Endothelial cell of umbilical vein (primary cell): ENCODE results near the gene MTX1.

ENCODE experiments used
- CTCF ChIP-seq, 2 donors: IDR thresholded peaks; 1 replicate in 1 of 2; 2 replicates in 1 of 2; pipeline ENCODE4 v1.5.1; 2011; ENCODE audit warnings: low read length in 2 of 2, mild to moderate bottlenecking in 2 of 2, moderate library complexity in 2 of 2, control low read depth in 1 of 2, inconsistent platforms in 1 of 2, low read depth in 1 of 2; ENCODE audit not compliant: insufficient read depth in 1 of 2; ENCODE audit errors: extremely low read depth in 1 of 2
- EZH2 ChIP-seq: IDR thresholded peaks from 2 replicates; pipeline ENCODE4 v1.6.1; 2012; ENCODE audit warnings: borderline replicate concordance, low read depth, mild to moderate bottlenecking, moderate library complexity, low read length, inconsistent platforms; ENCODE audit not compliant: severe bottlenecking
- FOS ChIP-seq: IDR thresholded peaks from 2 replicates; pipeline ENCODE4 v1.6.1; 2011; ENCODE audit warnings: mild to moderate bottlenecking, low read length, moderate library complexity, borderline replicate concordance; ENCODE audit not compliant: insufficient read depth
- GATA2 ChIP-seq: IDR thresholded peaks from 2 replicates; pipeline ENCODE4 v1.7.0; 2011; ENCODE audit warnings: low read depth, mild to moderate bottlenecking, moderate library complexity, mixed read lengths, low read length; ENCODE audit not compliant: insufficient read length, insufficient read depth
- JUN ChIP-seq: IDR thresholded peaks from 2 replicates; pipeline ENCODE4 v1.6.1; 2011; ENCODE audit warnings: borderline replicate concordance, low read depth; ENCODE audit not compliant: insufficient read length, insufficient read depth
- MAX ChIP-seq: IDR thresholded peaks from 2 replicates; pipeline ENCODE4 v1.6.1; 2011; ENCODE audit not compliant: insufficient read depth, insufficient read length
- MYC ChIP-seq: IDR thresholded peaks from one replicate; pipeline ENCODE4 v1.6.1; 2011; ENCODE audit warnings: mild to moderate bottlenecking, low read depth, low read length
- POLR2A ChIP-seq: IDR thresholded peaks from 2 replicates; pipeline ENCODE4 v1.6.1; 2012; ENCODE audit warnings: low read depth, mild to moderate bottlenecking, control low read depth, low read length
- POLR2AphosphoS5 ChIP-seq: IDR thresholded peaks from 2 replicates; pipeline ENCODE4 v1.6.1; 2012; ENCODE audit warnings: low read depth, mild to moderate bottlenecking, control low read depth, low read length, moderate library complexity; ENCODE audit not compliant: insufficient read depth

- no peak for TF ChIP-seq POLR2A
- no peak for TF ChIP-seq FOS
- no peak for TF ChIP-seq CTCF (IDR thresholded peaks at IDR 0.05; ENCODE audit: extremely low read depth in 1 of 2, insufficient read depth in 1 of 2, low read depth in 1 of 2, low read length in 2 of 2)
- TF ChIP-seq POLR2AphosphoS5, result no peak
- TF ChIP-seq MYC, result no peak
- no peak for TF ChIP-seq GATA2
- no peak for TF ChIP-seq JUN
- TF ChIP-seq EZH2, result no peak
- no peak for TF ChIP-seq MAX
Measured at GRCh38 chr1:155198547-155198906, 10.0 kb upstream of the MTX1 start.
